CD4-positive, alpha-beta T cell treated with Interleukin-4 for 1 hour (primary cell): ENCODE data around the gene PROCA1.

ENCODE experiments used
- DNase-seq, 2 donors: peaks; one replicate each; pipeline ENCODE4 v3.0.0-alpha.2; 2020 to 2022

The PROCA1 gene

GRCh38 chr17:28705728-28706334, 5.9 kb downstream of the PROCA1 start:
- DNase-seq, result no peak

GRCh38 chr17:28705074-28705659, 6.5 kb downstream of the PROCA1 start:
- DNase-seq, result no peak

GRCh38 chr17:28704219-28704858, 7.3 kb downstream of the PROCA1 start:
- DNase-seq, result no peak

- DNase-seq, result no peak
Observed at GRCh38 chr17:28703552-28704218, 8.0 kb downstream of the PROCA1 start.

- no peak for DNase-seq
Observed at GRCh38 chr17:28702752-28703150, 8.9 kb downstream of the PROCA1 start.

- no peak for DNase-seq
Observed at GRCh38 chr17:28702026-28702751, 9.5 kb downstream of the PROCA1 start.

- no peak for DNase-seq
Observed at GRCh38 chr17:28700830-28701492, 10.7 kb downstream of the PROCA1 start.

GRCh38 chr17:28700278-28700677, 11.4 kb downstream of the PROCA1 start:
- no peak for DNase-seq

- no peak for DNase-seq
Observed at GRCh38 chr17:28698253-28698941, 13.3 kb downstream of the PROCA1 start.

GRCh38 chr17:28693869-28694268, 17.8 kb downstream of the PROCA1 start:
- DNase-seq, result no peak

- no peak for DNase-seq
Observed at GRCh38 chr17:28689011-28689410, 22.7 kb downstream of the PROCA1 start.

GRCh38 chr17:28688481-28688880, 23.2 kb downstream of the PROCA1 start:
- no peak for DNase-seq

- no peak for DNase-seq
Observed at GRCh38 chr17:28686296-28686695, 25.4 kb downstream of the PROCA1 start.

- no peak for DNase-seq
Observed at GRCh38 chr17:28685366-28685765, 26.3 kb downstream of the PROCA1 start.

- DNase-seq, result no peak
Observed at GRCh38 chr17:28684963-28685362, 26.7 kb downstream of the PROCA1 start.

- no peak for DNase-seq
Observed at GRCh38 chr17:28682655-28683054, 29.0 kb downstream of the PROCA1 start.

GRCh38 chr17:28675980-28676379, 35.7 kb downstream of the PROCA1 start:
- DNase-seq, result peak in 1 of 2 donors; percentile 20

- DNase-seq, result no peak
Observed at GRCh38 chr17:28675490-28675889, 36.2 kb downstream of the PROCA1 start.

GRCh38 chr17:28669918-28670317, 41.8 kb downstream of the PROCA1 start:
- no peak for DNase-seq

- no peak for DNase-seq
Observed at GRCh38 chr17:28667870-28668269, 43.8 kb downstream of the PROCA1 start.

- no peak for DNase-seq
Observed at GRCh38 chr17:28665994-28666393, 45.7 kb downstream of the PROCA1 start.

- DNase-seq, result no peak
Observed at GRCh38 chr17:28663723-28664122, 48.0 kb downstream of the PROCA1 start.
